SKM-1 treated with dmso at 0.1 percent for 144 hours (cell line): ENCODE results near the gene ROBO3.
A peak's percentile ranks its signal among the peaks of the same experiment; 100 is the strongest.

ENCODE experiments used
- DNase-seq: peaks from one replicate; lab custom pipeline; 2025; ENCODE audit not compliant: unreplicated experiment; lab: John Stamatoyannopoulos, UW

ROBO3 gene

DNA sequence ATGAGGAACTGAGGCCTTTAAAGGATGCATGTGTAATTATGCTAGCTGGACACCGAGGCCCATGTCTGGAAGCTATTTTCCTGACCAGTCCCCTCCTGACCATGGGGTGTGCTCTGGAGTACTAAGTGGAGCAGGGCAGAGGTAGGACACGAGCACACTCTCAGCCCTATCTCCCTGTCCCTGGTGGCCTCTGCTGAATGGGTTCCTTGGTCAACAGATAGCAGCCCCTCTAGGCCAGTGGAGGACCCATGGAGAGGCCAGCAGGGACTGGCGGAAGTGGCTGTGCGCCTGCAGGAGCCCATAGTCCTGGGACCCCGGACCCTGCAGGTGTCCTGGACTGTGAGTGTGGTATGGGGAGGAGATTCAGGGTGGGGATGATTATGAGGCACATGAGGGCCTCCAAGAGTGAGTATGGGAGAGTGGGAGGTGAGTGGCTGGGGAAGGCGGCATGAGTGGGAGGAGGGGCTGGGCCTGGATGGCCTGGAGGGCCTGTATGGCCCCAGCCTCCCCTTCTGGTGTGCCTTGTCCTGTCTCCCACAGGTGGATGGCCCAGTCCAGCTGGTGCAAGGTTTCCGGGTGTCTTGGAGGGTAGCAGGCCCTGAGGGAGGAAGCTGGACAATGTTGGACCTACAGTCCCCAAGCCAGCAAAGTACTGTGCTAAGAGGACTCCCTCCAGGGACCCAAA, 9.5 kb downstream of the ROBO3 start:
- no peak for DNase-seq

DNA sequence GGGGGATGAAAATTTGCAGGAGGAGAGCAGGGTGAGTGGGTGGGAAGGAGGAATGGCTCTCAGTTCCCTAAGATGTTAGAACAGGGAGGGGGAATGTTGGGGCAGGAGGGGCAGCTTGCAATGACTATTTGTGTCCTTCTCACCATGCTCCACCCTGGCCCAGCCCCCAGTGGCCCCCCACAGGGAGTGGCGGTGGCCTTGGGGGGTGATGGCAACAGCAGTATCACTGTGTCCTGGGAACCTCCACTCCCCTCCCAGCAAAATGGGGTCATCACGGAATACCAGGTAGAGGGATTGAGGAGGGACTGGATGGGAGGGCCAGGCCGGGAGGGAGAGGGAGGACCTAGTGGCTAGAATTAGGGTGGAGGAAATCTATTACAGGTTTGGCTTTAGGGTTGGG, 10.2 kb downstream of the ROBO3 start:
- DNase-seq = no peak

DNA sequence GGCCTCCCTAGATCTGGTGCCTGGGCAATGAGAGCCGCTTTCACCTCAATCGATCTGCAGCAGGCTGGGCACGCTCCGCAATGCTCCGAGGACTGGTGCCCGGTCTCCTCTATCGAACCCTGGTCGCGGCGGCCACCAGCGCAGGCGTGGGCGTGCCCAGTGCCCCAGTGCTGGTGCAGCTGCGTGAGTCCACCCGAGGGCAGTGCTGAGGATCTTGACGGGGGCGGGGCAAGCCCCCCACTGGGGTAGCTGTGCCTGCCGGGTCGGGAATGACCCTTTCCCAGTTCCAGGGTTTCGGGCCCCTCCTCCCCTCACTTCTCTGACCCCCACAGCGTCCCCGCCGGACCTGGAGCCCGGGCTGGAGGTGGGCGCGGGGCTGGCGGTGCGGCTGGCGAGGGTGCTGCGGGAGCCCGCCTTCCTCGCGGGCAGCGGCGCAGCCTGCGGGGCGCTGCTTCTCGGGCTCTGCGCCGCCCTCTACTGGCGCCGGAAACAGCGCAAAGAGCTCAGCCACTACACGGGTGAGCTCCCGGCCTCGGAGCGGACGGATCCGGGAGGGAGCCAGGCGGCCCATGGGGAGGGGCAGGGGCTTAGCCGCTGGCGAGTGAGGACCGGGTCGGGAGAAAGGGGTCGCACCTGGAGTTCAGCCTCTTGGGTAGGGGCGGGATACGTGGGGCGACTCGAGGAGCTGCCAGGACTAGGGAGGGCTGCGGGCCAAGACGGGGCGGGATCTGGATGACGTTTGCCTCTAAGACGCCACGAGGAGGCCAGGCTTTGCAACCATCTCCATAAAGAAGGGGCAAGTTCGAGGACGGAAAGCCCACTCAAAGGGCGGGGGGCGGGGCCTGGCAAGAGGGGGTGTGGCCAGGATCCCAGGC, 10.9 kb downstream of the ROBO3 start:
- DNase-seq = peak; percentile 64

DNA sequence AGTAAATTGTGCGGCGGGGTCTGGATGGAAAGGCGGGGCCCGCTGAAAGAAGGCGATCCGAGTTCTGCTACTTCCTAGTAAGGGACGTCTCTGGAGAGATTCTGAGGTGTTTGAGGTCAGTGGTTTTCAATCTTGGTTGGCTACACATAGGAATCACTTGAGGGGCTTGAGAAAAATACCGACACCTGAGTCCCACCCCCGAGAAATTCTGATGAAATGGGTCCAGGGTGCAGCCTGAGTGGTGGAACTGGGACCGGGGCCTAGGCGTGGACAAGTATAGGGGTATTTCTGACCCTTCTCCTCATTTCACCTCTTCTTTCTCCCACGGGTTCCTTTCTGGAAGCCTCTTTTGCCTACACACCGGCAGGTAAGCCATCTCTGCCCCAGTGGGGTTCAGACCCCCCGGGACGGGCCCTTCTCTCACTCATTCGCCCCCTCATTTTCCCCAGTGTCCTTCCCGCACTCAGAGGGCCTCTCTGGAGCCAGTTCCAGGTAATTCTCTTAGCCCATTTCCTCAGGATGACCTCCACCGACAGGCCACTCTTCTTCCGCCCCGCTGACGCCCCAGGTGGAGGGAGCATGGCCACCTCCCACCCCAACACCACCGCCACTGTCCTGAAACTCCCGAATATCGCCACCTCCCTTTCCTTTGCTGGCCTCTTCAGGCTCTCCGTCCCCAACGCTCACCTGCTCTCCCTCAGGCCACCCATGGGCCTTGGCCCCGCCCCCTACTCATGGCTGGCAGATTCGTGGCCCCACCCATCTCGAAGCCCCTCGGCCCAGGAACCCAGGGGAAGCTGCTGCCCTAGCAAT, 11.8 kb downstream of the ROBO3 start:
- no peak for DNase-seq

DNA sequence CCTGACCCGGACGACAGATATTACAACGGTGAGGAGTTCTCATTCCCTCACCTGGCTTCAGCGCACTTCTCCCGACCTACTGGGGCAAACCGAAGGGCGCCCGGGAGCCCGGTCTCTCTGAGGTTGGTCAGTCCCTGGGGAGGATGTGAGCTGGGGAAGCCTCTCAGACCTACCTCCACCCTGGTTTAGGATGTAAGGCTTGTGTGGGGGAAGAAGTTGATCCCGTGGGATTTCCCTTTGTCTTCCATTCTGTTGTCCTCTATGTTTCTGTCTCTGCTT, 12.3 kb downstream of the ROBO3 start:
- DNase-seq = no peak

DNA sequence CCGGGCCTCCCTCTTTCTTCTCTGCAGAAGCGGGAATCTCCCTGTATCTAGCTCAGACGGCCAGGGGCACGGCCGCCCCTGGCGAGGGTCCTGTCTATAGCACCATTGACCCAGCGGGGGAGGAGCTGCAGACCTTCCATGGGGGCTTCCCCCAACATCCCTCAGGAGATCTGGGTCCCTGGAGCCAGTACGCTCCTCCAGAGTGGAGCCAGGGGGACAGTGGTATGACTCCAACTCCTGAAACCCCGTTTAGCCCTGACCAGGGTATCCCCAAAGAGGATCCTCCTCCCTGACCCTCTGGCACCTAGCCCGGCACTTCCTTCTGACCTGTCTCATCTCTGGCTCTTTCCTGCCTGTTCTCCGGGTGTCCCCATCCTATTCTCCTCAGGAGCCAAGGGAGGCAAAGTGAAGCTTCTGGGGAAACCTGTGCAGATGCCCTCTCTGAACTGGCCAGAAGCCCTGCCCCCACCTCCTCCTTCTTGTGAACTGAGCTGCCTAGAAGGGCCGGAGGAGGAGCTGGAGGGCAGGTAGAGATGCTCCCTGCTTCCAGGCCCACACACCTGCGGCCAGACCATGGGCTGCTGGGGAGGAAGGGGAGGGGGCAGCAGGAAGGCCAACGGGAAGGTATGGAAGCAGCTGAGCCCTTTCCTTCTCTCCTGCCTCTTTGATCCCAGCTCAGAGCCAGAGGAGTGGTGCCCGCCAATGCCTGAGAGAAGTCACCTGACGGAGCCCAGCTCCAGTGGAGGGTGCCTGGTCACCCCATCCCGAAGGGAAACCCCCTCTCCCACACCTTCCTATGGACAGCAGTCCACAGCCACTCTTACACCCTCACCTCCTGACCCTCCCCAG, 12.9 kb downstream of the ROBO3 start:
- DNase-seq = no peak

DNA sequence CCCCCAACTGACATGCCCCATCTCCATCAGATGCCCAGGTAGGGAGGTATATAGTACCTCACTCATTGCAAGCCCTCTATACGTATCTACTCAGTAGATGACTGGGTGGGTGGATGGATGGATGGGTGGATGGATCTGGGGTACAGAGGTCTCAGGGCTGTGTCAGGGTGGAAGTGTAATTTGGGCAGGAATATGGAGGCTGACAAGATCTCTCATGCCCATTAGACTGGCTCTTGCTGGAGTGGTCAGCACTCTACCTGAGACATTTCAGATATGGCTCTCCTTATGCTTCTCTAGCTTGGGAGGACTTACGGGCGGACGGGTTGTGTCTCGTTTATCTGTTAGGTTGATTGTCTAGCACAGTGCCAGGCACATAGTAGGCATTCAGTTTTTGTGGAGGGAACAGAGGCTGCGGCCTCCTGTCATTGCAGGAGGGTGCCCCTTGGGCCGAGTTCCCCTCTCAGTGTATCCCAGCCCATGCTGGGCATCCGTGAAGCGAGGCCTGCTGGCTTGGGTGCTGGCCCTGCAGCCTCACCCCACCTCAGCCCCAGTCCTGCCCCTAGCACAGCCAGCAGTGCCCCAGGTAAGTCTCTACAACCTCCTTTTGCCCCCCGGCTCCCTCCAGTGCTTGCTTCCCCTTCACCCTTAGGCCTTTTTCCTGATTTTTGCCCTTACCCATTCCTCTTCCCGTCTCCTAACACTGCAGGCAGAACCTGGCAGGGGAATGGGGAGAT, 13.7 kb downstream of the ROBO3 start:
- DNase-seq = no peak

DNA sequence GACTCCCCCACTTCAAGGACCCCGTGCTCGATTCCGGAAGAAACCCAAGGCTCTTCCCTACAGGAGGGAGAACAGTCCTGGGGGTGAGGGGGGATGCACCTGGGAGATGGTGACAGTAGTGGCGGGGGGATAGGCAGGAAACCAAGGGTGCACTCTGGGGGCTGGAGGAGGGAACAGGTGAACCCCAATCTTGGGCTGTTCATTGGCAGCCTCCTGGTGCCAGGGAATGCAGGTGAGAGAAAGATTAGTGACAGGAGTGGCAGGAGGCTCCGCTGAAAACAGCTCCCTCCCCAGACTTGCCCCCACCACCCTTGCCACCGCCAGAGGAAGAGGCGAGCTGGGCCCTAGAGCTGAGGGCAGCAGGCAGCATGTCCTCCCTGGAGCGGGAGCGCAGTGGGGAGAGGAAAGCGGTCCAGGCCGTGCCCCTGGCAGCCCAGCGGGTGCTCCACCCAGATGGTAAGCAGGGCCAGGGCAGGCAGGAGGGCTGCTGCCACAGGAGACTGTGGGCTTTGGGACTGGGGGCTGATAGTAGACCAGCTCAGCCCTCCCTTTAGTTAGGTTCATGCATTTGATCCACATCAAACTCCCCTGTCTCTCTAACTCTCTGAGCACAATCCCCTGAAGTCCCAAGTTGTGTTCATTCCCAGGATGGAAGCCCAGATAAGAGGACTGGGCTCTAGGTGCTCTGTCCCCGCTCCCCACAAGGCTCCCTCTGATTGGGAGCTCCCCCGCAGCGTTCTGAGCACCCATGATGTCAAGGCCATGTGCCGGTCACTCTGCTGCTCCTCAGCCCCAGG, 14.5 kb downstream of the ROBO3 start:
- no peak for DNase-seq

DNA sequence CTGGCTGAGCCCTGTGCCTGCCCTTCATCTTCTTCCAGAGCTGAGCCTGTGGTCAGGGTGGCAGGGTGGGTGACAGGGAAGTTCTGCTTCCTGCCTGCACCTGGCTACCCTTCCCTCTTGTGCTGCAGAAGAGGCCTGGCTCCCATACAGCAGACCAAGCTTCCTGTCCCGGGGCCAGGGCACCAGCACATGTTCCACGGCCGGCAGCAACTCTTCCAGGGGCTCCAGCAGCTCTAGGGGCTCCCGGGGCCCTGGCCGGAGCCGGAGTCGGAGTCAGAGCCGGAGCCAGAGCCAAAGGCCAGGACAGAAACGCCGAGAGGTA, 15.0 kb downstream of the ROBO3 start:
- DNase-seq = no peak

DNA sequence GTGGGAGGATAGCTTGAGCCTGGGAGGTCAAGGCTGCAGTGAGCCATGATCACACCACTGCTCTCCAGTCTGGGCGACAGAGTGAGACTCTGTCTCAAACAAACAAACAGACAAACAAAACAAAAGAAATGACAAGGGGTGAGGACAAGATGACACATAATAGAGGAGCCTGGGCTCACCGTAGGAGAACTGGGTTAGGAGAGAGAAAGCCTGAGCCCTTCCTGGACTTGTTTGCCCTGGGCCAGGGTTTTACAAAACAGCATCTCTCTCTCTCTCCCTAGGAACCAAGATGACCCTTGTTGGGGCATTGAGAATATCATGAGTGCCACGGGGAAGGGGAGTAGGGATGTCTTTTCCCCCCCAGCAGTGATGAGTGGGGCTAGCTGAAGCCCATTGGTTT, 15.7 kb downstream of the ROBO3 start:
- no peak for DNase-seq

DNA sequence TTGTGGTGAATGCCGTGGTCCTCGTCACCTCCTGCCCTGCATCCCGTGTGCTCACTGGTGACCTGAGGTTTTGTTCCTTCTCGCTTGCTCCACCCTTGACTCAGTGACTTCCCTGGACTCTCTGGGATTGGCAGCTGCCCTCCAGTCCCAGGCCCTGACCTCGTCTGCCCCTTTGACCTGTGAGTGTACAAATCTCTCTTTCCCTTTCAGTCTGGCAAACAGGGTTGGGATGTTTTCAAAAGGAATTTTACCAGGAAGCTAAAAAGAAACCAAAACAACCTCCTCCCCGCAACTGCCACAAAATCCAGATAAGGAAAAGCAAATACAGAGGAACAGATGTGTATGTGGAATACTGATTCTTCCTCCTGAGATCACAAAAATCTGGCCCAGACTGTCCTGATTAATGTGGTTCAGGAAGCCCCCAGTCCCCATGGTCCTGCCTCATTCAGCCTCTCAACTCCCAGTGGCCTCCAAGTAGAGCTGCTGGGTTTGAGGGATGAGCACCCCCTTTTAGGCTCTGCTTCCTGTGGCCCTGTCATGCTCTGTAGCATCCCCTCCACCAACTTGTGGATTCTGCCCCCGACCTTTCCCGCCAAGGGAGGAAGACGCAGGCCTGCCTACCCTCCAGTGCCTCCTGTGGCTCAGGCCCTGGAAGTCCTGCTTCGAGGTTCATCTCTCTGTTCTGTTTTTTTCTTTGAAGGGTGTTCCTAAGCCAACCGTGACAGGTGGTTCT, 17.3 kb downstream of the ROBO3 start:
- DNase-seq = no peak

DNA sequence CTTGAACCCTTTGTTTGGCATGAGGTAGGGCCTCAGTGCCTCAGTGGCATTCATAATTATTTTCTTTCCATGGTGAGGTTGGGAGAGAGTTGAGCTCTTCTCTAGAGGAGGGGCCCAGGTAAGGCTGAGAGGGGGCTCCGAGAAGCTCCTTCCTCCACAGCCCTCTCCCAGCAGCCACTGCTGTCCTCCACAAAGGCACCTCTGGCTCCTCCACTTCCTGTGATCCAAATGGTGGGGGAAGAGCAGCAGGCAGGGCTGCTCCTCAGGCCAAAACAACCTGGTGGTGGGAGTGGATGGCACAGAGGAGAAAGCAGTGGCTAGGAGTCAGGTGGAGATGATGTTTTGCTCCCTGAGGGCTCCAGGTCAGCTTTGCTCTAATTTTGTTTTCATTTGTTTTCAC, 19.1 kb downstream of the ROBO3 start:
- no peak for DNase-seq

DNA sequence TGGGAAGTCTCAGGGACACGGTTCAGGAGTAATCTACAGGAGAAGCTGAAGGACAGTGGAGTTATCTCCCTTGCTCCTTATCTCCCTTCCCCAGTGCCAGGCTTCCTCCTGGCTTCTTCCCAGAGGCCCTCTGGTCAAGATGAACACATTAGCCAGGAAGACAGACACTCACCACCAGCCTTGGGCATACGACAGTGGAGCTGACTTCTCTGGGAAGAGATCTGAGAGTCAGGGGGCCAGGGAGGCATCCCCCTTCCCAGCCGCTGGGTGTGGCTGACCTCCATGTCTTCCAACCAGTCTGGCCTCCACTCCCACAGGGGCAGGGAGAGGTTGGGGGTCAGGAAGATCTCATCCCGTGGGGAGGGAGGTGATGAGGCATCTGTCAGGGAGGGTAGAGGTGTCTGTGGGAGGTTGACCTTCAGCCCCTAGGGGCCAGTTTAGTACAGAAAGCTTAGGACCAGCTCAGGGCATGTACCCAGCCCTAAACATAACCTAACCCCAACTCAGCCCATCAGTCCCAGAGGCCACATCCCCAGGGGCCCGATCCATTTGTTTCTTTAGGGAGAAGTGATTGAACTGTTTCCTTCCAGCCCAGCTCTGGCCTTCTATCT, 19.7 kb downstream of the ROBO3 start:
- DNase-seq = no peak

DNA sequence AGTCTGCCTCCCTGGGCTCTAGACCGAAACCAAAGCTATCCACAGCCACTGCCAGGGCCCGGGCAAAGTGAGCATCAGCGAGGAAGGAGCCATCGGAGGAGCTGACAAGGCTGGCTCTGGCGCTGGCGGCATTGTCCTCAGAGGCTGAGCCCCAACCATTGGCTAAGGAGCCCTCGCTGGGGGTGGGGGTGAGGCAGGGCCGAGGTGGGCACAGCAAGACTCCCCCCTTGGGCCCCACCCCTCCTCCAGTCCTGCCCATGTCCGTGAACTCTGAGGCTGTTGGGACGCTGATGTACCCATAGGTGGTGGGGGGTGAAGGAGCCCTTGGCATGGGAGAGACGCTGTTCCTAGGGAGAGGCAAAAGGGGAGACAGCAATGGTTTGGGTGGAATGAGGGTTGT, 21.2 kb downstream of the ROBO3 start:
- no peak for DNase-seq

DNA sequence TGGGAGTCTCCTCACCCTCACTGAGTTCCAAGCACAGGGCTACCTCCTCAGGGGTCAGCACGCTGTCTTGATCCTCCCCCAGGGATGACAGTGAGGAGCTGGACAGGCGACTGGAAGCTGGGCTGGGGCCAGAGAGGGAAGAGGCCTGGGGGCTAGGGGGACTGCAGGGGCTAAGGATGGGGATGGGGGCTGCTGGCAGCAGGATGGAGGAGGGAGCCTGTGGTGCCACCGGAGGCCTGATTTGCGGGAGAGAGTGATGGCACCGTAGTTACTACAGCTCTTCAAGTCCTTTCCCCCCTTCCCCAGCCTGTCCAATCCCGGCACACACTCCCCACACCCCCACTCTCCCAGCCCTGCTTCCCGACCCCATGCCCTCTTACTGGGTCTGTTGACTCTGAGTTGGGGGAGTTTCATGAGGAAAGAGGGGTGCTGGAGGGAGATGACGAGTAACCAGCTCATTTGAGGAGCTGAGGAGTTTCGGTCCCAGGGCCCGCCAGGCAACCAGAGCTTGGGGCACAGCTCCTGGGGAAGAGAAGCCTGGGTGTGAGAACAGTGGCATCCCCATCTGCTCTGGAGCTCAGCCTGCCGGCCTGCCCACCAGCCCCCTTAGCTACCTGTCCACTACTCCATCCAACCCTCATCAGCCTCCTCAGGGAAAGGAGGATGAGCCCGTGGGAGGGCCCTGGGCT, 21.9 kb downstream of the ROBO3 start:
- DNase-seq = no peak

DNA sequence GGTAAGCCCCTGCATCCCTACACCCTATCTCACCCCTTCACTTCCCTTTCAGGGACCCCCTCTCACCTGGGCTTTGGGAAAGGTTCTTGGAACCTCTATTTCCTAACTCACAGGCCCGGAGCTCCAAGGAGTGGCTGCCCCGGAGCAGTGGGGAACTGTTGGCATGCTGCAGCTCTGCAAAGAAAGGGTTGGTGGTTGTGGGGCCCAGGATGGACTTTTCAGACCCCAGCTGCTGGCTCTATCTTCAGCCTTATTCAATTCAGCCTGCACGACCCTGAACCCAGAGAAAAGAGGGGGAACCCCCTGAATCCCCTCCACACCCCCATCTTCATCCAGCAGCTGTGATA, 22.4 kb downstream of the ROBO3 start:
- no peak for DNase-seq

DNA sequence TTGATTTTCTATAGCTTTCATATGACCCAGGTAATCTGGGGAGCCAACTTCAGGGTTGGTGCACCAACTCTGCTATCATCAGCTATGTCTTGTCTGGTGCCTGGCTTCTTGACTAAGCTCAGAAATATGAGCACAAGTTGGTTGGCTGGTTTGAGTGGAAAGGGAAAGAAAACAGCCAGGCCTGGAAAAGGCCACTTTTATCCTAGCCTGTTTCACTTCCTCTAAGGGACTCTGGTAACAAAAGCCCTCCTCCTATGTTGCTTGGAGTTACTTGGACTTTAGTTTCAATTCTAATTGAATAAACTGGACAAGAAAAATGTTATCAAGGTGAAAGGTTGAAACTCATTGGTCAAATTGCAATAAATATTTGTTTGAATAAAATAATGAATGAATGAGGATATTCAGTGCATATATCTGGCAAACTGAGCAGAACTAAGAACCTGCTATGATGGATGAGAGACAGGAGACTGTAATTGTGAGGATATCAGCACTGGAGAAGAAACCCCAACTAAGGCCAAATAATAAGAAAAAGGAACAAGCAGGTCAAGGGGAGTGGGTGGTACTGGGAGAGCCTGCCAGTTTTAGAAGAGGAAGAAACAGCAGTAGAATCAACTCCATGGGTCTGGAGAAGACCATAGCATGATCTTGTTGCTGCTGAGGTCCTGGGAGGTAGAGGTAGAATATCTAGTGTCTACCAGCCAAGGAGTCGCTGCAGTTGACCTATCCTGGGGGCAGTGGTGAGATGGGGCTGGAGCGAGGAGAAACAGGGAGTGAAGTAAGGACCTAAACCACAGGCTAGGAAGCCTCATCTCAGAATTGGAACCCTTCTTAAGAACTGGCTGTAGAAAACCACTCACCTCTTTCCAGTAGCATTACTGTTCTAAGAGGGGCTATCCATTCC, 24.2 kb downstream of the ROBO3 start:
- DNase-seq = no peak
